ENCODE data around the gene FBXO4. TPM values are rescaled to one million over a fixed set of nuclear protein-coding genes. Genes with fewer than 3 reads are reported as not detected.
"Not testable (repeated sequence)": the region's sequence is repeated elsewhere in the genome, so short reads cannot be mapped to it uniquely, and the experiment has no call there.

The FBXO4 gene
- total RNA-seq, 1 donor from 2014 or later: 12.2 TPM

DNA sequence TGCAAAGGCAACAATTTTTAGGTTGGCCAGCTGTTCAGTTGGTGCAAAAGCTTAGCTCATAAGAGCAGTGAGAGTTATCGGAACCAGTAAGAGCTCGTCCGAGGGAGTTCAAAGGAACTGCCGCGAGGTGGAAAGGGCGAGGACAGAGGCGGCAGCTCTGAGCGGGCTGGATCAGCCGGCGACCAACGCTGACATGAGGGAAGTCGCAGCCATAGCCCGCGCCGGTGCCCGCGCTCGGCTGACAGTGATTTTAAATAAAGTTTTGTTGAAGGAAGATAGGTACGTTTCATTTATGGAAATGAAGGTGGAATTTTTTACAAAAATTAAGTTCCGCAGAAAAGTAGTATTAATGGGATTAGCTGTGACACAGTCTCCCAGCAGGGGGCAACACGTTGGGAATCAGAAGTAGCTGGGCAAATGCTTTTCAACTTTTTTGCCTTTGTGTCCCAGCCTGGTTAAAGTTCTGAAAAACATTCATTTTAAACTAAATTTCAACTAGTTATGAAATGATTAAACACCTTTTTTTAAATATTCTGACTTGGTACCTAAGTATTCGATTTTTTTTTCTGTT lies 43.2 kb downstream of the FBXO4 start:
- no peak for DNase-seq (ENCODE audit: low spot score)
- intact Hi-C loops (cut with DNase I): no loop called here
- ATAC-seq: no peak

DNA sequence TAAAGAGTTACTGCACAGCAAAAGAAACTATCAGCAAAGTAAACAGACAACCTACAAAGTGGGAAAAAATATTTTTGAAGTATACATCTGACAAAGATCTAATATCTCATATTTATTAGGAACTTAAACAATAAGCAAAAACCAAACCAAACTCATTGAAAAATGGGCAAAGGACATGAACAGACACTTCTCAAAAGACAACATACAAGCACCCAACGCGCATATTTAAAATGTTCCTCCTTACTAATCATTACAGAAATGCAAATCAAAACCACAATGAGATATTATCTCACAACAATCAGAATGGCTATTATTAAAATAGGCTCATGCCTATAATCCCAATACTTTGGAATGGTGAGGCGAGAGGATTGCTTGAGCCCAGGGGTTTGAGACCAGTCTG lies 48.0 kb downstream of the FBXO4 start:
- intact Hi-C loops (cut with DNase I): no loop called here
- no peak for ATAC-seq
- DNase-seq (ENCODE audit: low spot score): no peak

DNA sequence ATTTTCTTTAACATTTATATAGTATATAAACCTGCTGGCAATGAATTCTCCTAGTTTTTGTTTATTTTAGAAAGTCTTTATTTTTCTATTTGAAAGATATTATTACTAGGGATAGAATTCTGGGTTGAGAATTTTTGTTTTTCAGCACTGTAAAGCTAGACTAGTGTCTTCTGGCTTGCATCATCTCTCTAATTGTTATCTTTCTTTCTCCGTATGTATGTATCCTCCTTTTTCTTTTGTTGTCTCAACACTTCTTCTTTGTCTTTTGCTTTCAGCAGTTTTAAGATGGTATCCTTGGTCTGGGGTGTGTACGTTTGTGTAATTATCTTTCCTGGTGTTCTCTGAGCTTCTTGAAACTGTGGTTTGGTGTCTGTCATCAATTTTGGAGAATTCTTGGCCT lies 48.8 kb downstream of the FBXO4 start:
- no peak for DNase-seq (ENCODE audit: low spot score)
- ATAC-seq: no peak
- intact Hi-C loops (cut with DNase I): no loop called here

DNA sequence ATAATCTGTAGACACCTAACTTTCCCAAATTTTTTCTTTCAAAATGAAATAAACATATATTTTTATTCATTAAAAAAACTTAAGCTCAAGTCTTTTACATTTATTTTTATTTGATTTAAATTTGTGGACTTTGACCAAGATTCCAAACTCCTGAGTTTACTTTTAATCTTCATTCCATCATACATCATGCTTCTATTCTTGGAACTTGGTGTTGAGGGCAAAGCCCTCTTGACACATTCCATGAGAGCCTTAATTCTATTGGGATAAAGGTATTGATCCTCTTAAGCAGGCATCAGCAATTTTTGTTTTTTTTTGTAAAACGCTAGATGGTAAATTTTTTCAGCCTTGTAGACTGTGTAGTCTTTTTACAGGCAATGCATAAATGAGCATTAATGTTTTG lies 53.6 kb downstream of the FBXO4 start:
- no peak for DNase-seq (ENCODE audit: low spot score)
- ATAC-seq: no peak
- intact Hi-C loops (cut with DNase I): no loop called here

DNA sequence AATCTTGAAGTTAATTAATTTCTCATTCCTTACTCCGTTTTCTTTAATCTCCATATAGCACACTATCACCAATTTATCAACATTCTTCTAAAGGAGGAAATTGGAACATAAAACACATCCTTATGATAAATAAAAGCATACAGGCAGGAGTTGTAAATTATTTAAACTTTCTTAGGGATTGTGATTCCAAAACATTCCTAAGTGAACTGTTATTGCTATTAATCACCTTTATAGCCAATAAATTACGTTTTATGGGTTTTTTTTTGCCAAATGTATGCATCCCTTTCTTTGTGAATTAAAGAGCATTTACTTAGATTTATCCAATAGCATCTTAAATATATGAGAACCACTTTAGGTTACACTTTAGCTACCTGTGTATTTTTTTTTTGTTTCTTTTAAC lies 55.3 kb downstream of the FBXO4 start:
- intact Hi-C loops (cut with DNase I): no loop called here
- no peak for DNase-seq (ENCODE audit: low spot score)
- no peak for ATAC-seq

GRCh38 chr5:41980870-41981269 lies 55.8 kb downstream of the FBXO4 start:
- ATAC-seq: no peak
- intact Hi-C loops (cut with DNase I): no loop called here
- no peak for DNase-seq (ENCODE audit: low spot score)

DNA sequence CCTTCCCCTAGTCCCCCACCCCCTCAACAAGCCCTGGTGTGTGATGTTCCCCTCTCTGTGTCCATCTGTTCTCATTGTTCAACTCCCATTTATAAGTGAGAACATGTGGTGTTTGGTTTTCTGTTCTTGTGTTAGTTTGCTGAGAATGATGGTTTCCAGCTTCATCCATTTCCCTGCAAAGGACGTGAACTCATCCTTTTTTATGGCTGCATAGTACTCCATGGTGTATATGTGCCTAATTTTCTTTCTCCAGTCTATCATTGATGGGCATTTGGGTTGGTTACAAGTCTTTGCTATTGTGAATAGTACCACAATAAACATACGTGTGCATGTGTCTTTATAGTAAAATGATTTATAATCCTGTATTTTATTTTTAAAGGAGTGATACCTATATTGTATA lies 57.8 kb downstream of the FBXO4 start:
- ATAC-seq; intact Hi-C loops (cut with DNase I); DNase-seq (ENCODE audit: low spot score): not testable (repeated sequence)

GRCh38 chr5:41983284-41983683 lies 58.2 kb downstream of the FBXO4 start:
- intact Hi-C loops (cut with DNase I): no loop called here
- no peak for ATAC-seq
- no peak for DNase-seq (ENCODE audit: low spot score)

GRCh38 chr5:41985945-41986695 lies 61.0 kb downstream of the FBXO4 start:
- intact Hi-C loops (cut with DNase I): no loop called here
- no peak for ATAC-seq
- no peak for DNase-seq (ENCODE audit: low spot score)

Other genes with a start within 250 kb of the FBXO4 start
- gene OXCT1, start 54.9 kb upstream of the FBXO4 start, total RNA-seq: 29.2 TPM
- gene RIMOC1, start 20.9 kb upstream of the FBXO4 start, total RNA-seq: 31.4 TPM

Measured in sciatic nerve (tissue), 2 donors.